Activated CD4-positive, alpha-beta T cell treated with anti-CD3 and anti-CD28 coated beads, Interleukin-2, Interleukin-6, amounts not matched to agents 100 ng/mL and 50 ng/mL, durations not matched to agents 16 hours and 8 hours (primary cell): Measurements from ENCODE around the gene KIF26B.
A peak's percentile ranks its signal among the peaks of the same experiment; 100 is the strongest.
"Not testable (repeated sequence)": the region's sequence is repeated elsewhere in the genome, so short reads cannot be mapped to it uniquely, and the experiment has no call there.

ENCODE experiments used
- DNase-seq: peaks from one replicate; pipeline ENCODE4 v3.0.0-alpha.2; 2020

Gene KIF26B

GRCh38 chr1:245154429-245155271, at the start of gene KIF26B:
KIF26B (plus strand) TSS chr1:245154985; CDS start chr1:245155425, 440 bp downstream.
- peak; percentile 37 for DNase-seq

DNA sequence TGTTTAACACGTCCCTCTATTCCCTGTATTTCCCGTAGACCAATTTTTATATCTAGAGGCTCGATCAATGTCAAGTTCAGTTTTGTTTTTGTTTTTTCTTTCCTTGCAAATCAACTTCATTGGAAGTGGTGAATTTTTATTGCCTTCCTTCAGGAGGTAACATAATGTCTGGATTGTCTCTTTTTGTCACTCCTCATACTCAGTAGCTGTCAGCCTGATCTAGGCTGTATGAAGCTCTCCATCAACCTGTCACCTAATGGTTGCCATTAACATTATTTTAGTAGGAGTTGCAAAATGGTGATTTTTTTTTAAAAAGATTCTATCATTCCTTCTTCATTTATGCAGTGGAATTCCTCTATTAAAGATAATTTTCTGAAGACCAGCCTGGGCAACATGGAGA, 49.7 kb upstream of the KIF26B start:
- no peak for DNase-seq

GRCh38 chr1:245105815-245106410, 48.9 kb upstream of the KIF26B start:
- no peak for DNase-seq

DNA sequence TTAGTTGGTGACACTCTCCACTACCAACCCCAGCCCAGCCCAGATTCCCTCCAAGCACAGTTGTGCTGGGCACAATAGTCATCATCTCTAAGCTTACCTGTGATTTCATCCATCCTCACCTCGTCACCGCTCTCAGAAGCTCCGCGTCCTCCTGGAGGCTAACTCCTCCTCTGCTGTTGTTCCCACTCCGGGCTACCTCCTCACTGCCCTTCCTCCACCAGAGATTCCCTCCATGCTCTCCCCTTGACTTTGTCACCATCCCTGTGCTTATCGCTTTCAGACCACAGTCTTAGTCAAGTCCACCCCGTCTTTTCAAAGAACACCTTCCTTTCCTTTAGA, 47.0 kb upstream of the KIF26B start:
- no peak for DNase-seq

DNA sequence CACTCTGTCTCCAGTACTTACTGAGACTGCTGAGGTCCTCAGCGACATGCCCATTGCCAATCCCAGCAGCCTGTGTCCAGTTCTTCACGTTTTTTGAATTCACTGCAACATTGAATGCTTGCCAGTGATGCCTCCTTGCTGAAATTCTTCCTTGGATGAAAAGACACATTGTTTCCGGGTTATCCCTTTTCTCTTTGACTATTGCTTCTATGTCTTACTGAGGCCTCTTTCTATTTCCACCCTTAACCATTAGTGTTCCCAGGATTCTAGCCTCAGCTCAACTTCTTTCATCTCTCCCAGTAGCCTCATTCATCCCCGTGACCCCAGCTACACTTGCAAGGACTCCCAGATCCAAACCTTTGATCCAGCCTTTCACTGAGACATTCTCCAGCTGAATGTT, 46.5 kb upstream of the KIF26B start:
- DNase-seq: no peak

DNA sequence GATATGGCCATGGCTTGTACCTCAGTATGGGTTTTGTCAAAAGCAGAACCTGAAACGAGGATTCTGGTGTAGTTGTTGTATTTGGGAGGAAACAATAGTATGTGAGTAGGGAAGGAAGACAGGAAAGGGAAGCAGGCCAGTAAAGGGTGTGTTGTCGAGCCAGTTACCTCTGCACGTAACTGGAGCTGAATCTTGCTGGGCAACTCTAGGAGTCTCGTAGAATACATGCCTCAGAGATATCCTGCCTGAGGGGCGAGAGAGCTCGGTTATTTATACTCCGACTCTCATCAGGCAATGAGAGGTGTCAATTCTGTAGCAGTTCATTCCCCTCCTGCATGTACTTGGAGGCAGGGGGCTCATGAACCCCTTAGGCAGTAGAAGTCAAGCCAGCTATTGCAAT, 45.9 kb upstream of the KIF26B start:
- DNase-seq: no peak

- no peak for DNase-seq
Measured at GRCh38 chr1:245110406-245110805, 44.4 kb upstream of the KIF26B start.

DNA sequence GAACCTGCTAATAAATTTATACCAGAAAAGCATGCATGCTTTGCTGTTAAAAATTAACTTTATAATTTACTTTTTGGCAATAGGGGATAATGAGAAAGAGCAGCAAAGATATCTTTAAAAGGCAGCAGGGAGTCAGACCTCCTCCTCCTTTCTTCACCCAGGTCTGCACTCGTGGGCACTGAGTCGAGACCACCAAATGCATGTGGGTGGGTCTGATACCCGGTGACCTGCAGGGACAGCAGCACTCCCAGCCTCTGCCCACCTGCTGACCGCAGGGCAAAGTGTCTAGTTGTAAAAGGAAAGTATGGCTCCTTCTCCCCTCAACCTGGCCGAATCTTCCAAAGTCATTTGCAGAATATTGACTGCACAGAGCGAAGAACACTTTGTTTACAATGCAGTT, 43.7 kb upstream of the KIF26B start:
- no peak for DNase-seq

DNA sequence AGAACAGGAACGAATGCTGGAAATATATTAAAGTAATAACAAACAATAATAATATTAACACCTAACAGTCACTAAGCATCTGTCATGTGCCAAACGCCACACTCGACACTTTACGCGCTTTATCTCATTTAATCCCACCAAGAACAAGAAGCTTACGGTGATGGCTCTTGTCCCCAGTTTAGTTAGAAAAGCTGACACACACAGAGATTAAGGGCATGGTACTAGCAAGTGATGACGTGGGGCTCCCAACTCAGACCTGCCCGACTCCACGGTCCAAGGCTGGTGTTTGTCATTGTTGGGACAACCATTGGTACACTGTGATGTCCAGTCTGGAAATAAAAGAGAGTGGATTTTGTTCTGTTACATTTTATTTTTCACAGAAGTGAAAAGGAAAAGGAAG, 41.1 kb upstream of the KIF26B start:
- DNase-seq: no peak

GRCh38 chr1:245116131-245116530, 38.7 kb upstream of the KIF26B start:
- DNase-seq: no peak

DNA sequence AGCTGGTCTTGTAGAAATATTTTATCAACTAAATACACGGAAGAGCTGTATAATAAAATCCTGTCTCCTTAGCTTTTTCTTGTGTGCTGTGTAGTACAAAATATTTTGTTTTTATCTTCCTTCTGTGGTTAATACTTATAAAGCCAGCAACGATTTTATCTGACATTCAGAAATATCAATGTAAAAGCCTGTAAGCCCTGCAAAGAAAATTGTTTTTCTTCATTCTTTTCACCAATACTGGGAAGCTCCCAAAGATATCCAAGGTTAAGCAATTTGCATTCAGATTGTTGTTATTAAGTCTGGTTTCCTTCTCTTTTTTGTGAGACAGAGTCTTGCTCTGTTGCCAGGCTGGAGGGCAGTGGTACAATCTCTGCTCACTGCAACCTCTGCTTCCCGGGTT, 38.0 kb upstream of the KIF26B start:
- DNase-seq: no peak

GRCh38 chr1:245118066-245118465, 36.7 kb upstream of the KIF26B start:
- no peak for DNase-seq

DNA sequence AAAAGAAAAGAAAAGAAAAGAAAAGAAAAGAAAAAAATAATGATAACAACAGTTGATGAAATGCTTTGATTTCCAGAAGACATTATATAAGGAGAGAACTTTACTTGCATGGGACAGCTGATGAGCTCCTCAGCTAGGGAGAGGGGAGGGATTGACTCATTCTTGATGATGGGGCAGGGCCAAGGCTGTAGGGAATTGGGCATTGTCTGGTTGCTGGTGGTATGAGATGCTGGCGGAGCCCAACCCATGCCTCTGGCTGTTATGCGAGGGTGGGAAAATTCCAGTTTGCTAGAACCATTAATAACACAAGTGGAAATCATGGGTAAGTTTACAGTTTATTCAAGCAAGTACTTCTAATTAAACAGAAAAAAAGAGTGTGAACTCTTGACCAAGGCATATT, 36.0 kb upstream of the KIF26B start:
- DNase-seq: no peak

DNA sequence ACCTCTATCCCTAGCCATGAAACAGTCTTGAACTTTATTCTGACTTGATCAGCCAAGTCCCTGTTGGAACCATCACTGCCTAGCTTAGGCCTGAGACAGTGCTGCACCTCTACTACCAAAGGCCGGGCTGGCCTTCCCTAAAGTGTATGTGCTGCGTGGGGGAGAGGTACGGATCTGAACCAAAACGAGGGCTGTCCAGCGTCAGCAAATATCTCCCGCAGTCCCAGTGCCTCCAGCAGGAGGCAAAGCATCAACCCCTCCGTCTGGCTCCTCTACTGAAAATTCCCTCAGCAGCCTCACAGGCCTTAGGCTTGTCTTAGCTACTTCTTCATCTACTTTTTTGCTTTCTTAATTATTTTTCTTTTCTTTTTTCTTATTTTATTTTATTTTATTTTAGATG, 33.3 kb upstream of the KIF26B start:
- no peak for DNase-seq

GRCh38 chr1:245124241-245124640, 30.5 kb upstream of the KIF26B start:
- DNase-seq: no peak

DNA sequence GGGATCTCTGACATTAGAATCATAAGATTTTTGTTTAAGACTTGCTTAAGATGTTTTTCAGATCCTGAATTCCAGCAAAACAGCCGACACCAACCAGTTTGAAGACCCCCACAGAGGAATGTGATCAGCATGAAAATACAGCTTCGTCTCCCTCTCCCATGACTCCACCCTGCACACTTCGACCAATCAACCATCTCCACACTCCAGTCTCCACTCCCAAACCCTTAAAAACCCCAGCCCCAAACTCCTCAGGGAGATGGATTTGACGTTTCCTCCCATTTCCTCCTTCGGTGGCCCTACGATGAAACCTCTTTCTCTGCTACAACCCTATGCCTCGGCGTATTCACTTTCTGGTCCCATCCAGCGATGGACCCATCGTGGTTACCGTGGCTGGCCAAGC, 30.1 kb upstream of the KIF26B start:
- no peak for DNase-seq

GRCh38 chr1:245126530-245126929, 28.3 kb upstream of the KIF26B start:
- DNase-seq: no peak

DNA sequence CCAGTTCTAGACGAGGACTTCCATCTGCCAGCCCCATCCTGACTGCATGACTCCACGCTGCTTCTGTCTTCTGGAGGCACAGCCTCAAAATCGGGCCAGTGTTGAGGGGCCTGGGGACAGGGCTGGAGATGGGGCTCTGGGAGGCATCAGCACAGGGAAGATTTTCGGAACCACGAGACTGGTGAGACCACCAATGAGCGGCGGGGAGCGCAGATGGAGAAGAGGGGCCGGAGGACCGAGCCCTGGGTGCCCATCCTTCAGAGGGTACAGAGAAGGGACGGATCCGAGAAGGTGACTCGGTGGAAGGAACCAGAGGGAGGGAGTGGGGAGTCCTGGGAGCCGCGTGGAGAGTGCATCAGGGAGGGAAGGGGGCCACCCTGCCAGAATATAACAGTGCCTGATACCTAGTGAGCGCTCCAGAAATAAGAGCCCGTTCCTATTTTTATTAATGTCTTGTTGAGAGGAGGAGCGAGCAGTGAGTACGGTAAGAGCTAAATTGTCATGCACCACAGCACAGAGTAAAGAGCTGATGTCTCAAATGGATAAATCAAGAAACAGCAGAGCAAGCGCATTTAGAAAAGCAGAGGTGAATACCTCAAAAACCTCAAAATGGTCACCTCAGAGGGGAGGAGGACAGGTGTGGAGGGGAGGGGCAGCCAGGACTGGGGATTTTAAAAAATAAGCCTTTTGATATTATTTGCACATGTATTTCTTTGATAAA, 26.2 kb upstream of the KIF26B start:
- no peak for DNase-seq

DNA sequence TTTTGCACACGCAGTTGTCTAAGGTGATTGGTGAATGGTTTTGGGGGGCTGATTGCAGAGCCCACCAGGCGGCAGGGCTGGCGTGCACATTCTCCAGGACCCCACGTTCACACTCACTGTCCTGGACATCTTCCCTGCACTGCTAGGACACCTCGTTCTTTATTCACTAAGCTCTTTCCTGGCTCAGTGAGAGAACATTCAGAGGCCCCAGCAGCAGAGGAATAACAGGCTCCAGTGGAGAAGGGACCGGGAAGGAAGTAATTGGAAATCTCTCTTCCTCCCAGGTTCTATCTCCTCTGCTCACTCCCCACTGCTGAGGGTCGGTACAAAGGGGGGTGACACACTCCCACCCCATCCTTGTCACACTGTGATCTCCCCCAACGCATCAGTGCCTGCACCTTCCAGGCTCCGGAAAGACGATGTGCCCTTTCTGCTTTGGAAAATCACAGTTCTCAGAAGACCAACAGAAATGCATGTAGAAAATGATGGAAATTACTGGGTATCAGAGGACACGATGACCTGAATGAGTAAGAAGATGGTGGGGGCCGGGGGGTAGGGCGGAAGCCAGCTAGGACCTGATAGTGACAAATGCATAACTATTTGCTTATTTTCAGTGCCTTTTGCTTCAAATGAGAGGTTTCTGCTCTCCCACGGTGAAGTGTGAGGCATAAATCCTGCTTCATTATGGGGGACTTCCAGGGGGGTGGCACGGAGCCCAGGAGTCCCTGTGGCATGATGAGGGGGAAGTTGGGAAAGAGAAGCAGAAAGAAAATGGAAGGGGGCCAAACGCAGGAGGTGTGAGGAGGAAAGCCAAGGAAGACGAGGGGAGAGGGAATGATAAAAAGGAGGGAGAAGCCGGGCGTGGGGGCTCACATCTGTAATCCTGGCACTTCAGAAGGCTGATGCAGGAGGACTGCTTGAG, 25.2 kb upstream of the KIF26B start:
- no peak for DNase-seq

- not testable (repeated sequence) for DNase-seq
Measured at GRCh38 chr1:245130281-245131025, 24.3 kb upstream of the KIF26B start.

GRCh38 chr1:245131026-245131393, 23.8 kb upstream of the KIF26B start:
- DNase-seq: no peak

GRCh38 chr1:245132771-245133170, 22.0 kb upstream of the KIF26B start:
- DNase-seq: no peak
